Measurements from ENCODE around the gene RBFOX1.

Gene RBFOX1

DNA sequence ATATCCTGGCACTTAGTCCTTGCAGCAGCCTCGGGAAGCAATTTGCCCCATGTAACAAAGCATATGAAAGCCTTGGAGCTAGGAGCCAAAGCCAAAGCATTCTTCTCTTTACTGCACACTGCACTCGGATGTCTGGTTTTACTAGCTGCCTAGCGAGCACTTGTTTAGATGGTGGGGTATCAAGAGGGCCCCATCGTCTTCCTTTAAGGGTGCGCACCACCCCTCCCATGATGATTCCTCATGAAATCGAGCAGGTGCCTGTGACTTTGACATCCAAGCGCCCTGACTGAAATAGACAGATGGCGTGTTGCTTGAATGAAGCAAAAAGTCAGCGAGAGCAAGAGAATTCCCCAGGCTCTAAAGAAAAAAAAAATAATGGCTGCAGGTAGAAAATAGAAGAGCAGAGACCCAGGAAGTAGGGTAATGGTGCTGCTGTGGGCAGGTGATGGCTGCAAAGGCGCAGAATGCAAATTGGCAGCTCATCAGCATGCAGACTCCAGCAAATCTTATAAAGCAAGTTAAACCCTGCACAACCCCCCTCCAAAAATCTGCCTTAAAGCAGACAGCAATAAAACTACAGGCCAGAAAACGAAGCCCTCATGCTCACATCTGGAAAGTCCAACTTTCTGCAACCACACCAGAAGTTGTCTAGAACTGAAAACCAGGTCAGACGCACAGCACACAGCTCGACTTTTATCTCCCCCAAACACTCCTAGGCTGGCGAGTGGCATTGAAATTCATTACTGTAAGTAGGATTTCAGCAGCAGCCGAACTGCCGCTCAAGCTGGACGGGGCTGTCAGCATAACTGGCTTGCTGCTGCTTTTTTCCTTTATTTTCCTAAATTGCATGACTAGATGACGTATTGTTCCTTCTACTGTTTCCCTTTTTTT, 384.3 kb downstream of the RBFOX1 start:
- DNase-seq: no peak

GRCh38 chr16:7722761-7723160, 390.1 kb downstream of the RBFOX1 start:
- DNase-seq: no peak

GRCh38 chr16:7731141-7731540, 398.5 kb downstream of the RBFOX1 start:
- DNase-seq: no peak

GRCh38 chr16:7736138-7736665, 403.6 kb downstream of the RBFOX1 start:
- no peak for DNase-seq

- no peak for DNase-seq
Measured at GRCh38 chr16:7742626-7743025, 410.0 kb downstream of the RBFOX1 start.

DNA sequence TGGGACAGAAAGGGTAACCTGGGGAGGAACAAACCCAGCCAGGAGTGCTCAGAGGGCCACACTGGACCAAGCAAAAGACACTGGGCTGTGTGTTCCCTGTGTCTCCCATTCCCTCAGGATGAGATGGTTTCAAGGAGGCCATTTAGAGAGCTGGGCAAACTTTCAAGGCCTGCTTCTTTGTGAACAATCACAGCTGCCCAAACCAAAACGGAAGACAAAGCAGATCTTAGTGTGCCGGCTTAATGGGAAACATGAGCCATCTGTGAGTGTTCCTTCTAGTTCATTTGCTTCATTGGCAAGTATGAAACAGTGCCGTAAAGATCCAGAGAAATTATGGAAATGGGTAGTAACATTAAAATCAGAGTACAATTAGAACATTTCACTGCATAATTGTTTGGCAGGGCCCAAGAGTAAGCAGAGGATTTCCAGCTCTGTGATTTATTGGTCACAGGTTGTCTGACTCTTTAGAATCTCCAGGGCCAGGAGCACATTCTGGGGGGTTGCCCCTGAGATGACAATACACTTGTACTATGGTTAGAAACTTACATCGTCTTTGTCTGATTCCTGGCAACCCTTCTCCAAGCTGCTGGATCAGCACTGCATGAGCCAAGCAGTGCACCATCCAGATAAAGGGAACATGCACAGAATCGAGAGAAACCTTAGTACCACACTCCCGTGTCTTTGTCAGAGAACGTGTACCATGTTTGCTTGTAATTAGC, 412.1 kb downstream of the RBFOX1 start:
- DNase-seq: no peak

GRCh38 chr16:7745276-7745675, 412.6 kb downstream of the RBFOX1 start:
- DNase-seq: no peak

DNA sequence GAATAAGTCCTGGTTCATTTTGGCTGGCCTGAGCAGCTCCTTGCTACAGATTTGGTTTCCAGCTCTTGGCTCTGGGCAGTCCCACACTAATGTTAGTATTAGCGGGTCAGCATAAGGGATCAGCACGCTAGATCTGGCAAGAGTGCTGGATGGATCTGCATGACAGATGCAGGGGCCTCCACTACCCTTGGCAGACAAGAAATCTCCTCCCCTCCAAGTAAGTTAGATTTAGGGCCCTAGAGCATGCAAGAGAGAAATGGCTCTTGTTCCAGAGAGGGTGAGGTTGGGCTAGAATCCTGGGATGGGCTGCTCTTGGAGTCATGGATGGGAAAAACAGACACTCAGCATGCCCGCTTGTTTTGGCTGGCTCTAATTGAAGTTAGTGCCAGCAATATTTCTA, 414.3 kb downstream of the RBFOX1 start:
- DNase-seq: no peak

DNA sequence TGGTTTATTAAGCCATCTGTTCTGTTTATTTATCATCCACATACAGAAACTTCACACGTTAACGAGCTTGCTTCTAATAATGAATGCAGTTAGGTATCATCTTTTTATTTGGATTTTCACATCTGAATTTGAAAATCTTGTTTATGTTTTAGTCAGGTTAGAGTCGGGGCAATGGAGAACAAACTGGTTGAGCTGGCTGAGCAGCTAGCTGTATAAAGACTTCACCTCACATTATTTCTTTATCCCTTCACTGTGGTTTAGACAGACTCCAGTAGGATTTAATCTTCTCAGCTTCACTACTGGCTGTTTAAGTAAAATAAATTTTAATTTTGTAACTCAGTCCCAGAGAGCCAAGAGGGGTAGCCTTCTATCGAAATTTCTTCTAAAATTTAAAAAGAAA, 415.9 kb downstream of the RBFOX1 start:
- no peak for DNase-seq

GRCh38 chr16:7755347-7755882, 422.8 kb downstream of the RBFOX1 start:
- DNase-seq: no peak

Data from NCI-H345 (cell line).